GM23338 (cell line): Measurements from ENCODE around the gene SMTNL2. TPM values are rescaled to one million over a fixed set of nuclear protein-coding genes. Genes with fewer than 3 reads are reported as not detected.

ENCODE experiments used
- ATAC-seq: fragments of 200-7000 bp; cut with Tn5 transposase; 3 replicates; pipeline ENCODE4 v1.9.1; 2020
- DNase-seq: peaks from one replicate; pipeline ENCODE4 v3.0.0-alpha.2; 2015; ENCODE audit warnings: low spot score
- H2AFZ ChIP-seq: fragments of 200-600 bp; sonication (generic); 2 replicates; pipeline ENCODE4 v1.8.0; 2016; ENCODE audit warnings: antibody characterized with exemption, mild to moderate bottlenecking, moderate library complexity
- H3F3A ChIP-seq: fragments of 200-600 bp; sonication (generic); replicated peaks from 2 replicates; pipeline ENCODE4 v1.8.0; 2017; ENCODE audit warnings: antibody characterized with exemption, mixed run types, low read depth
- H3K27ac ChIP-seq: fragments of 200-600 bp; sonication (generic); 2 replicates; pipeline ENCODE4 v1.6.1; 2016; ENCODE audit warnings: low read depth
- H3K27me3 ChIP-seq: fragments of 200-600 bp; sonication (generic); 2 replicates; pipeline ENCODE4 v1.8.0; 2016; ENCODE audit warnings: mild to moderate bottlenecking, mixed run types, moderate library complexity; ENCODE audit not compliant: insufficient read depth
- H3K36me3 ChIP-seq: fragments of 200-600 bp; sonication (generic); 2 replicates; pipeline ENCODE4 v1.8.0; 2016; ENCODE audit warnings: mild to moderate bottlenecking; ENCODE audit not compliant: insufficient read depth
- H3K4me1 ChIP-seq: fragments of 200-600 bp; sonication (generic); 2 replicates; pipeline ENCODE4 v1.8.0; 2016; ENCODE audit warnings: mild to moderate bottlenecking, moderate library complexity; ENCODE audit not compliant: insufficient read depth
- H3K4me2 ChIP-seq: fragments of 200-600 bp; sonication (generic); 2 replicates; pipeline ENCODE4 v1.7.1; 2017; ENCODE audit warnings: mixed run types
- H3K4me3 ChIP-seq: fragments of 200-600 bp; sonication (generic); 2 replicates; pipeline ENCODE4 v1.6.1; 2016; ENCODE audit warnings: mixed run types
- H3K79me2 ChIP-seq: fragments of 200-600 bp; sonication (generic); replicated peaks from 2 replicates; pipeline ENCODE4 v1.8.0; 2017; ENCODE audit warnings: mild to moderate bottlenecking; ENCODE audit not compliant: insufficient read depth
- H3K9me2 ChIP-seq: fragments of 200-600 bp; sonication (generic); 2 replicates; pipeline ENCODE4 v1.8.0; 2017; ENCODE audit not compliant: insufficient read depth
- H4K20me1 ChIP-seq: fragments of 200-600 bp; sonication (generic); replicated peaks from 2 replicates; pipeline ENCODE4 v1.8.0; 2017; ENCODE audit warnings: mild to moderate bottlenecking; ENCODE audit not compliant: insufficient read depth
- H3K27ac Mint-ChIP-seq: 2 replicates; pipeline ENCODE4 v1.8.0; 2020; ENCODE audit warnings: inconsistent platforms, mild to moderate bottlenecking, moderate library complexity, mixed read lengths
- H3K27me3 Mint-ChIP-seq: 3 replicates; pipeline ENCODE4 v1.8.0; 2022; ENCODE audit warnings: low read depth, mild to moderate bottlenecking, moderate library complexity, mixed read lengths, inconsistent platforms; ENCODE audit not compliant: insufficient read depth, poor library complexity
- H3K36me3 Mint-ChIP-seq: 3 replicates; pipeline ENCODE4 v1.8.0; 2021; ENCODE audit warnings: low read depth, mild to moderate bottlenecking, inconsistent platforms, moderate library complexity, mixed read lengths
- H3K4me1 Mint-ChIP-seq: 3 replicates; pipeline ENCODE4 v1.8.0; 2020; ENCODE audit warnings: mild to moderate bottlenecking, inconsistent platforms, mixed read lengths
- H3K4me3 Mint-ChIP-seq: 3 replicates; pipeline ENCODE4 v1.8.0; 2021; ENCODE audit warnings: moderate library complexity, mild to moderate bottlenecking, inconsistent platforms, mixed read lengths
- H3K9me3 Mint-ChIP-seq: 3 replicates; pipeline ENCODE4 v1.8.0; 2020; ENCODE audit warnings: moderate library complexity, mild to moderate bottlenecking, inconsistent platforms, mixed read lengths
- CREB1 ChIP-seq: fragments of 250-450 bp; sonication (Bioruptor Pico); IDR thresholded peaks from 2 replicates; pipeline ENCODE4 v1.5.0; 2020; ENCODE audit warnings: low read depth, mild to moderate bottlenecking, moderate library complexity
- EZH2 ChIP-seq: fragments of 200-600 bp; sonication (generic); IDR thresholded peaks from one replicate; pipeline ENCODE4 v1.8.0; 2017; ENCODE audit warnings: antibody characterized with exemption, mild to moderate bottlenecking, low read depth; ENCODE audit not compliant: unreplicated experiment
- EZH2phosphoT487 ChIP-seq: fragments of 200-600 bp; sonication (generic); IDR thresholded peaks from one replicate; pipeline ENCODE4 v1.8.1; 2018; ENCODE audit warnings: antibody characterized with exemption; ENCODE audit not compliant: unreplicated experiment
- ZNF114 ChIP-seq: fragments of 250-450 bp; sonication (Bioruptor Pico); IDR thresholded peaks from 2 replicates; pipeline ENCODE4 v1.5.0; 2020; ENCODE audit warnings: mild to moderate bottlenecking, moderate library complexity
- ZNF331 ChIP-seq: fragments of 250-450 bp; sonication (Bioruptor Pico); IDR thresholded peaks from 2 replicates; pipeline ENCODE4 v1.5.0; 2020; ENCODE audit warnings: low read depth, mild to moderate bottlenecking, moderate library complexity
- polyA plus RNA-seq: library from polyadenylated mRNA; unstranded; fragments of >200 nt; fragmentation: Nextera tagmentation; extraction: Ambion mirVana; gene quantifications from 2 replicates; pipeline ENCODE4 v1.2.1, GENCODE V29; 2016
- total RNA-seq: library from RNA; depleted of rRNA; stranded (reverse); fragments of >200 nt; shearing (Covaris generic); gene quantifications from 2 replicates; pipeline ENCODE4 v1.2.3, GENCODE V29; 2014
- TF ChIP-seq, protein P1 (sequence below): IDR thresholded peaks from one replicate; pipeline ENCODE4 v1.6.1; 2018; ENCODE audit warnings: antibody characterized with exemption; ENCODE audit not compliant: unreplicated experiment

Gene SMTNL2
- total and polyA plus RNA-seq, 2 experiments from 2014 or later: 1.3 to 4.3 TPM

GRCh38 chr17:4553669-4554068 is 30.7 kb upstream of the SMTNL2 start:
- Histone ChIP-seq H3K79me2 (peaks cover 30% of the 10 kb centered on the region), H3K27me3 (no peaks in the 10 kb centered on the region), H3K4me1 (peaks cover 20% of the 10 kb centered on the region), H4K20me1 (peaks cover 11% of the 10 kb centered on the region), H3K27ac (no peak overlapping the region), H3K36me3 (peaks cover 19% of the 10 kb centered on the region), H3K4me2 (peak overlapping the region; percentile 84), H3K9me2 (no peaks in the 10 kb centered on the region), H3K4me3 (peak overlapping the region; percentile 93), H2AFZ (no peak overlapping the region), H3F3A (peaks cover 11% of the 10 kb centered on the region; the same call in 1 of the 2 replicates)
- Mint-ChIP-seq H3K9me3 (no peaks in the 10 kb centered on the region), H3K27ac (no peak overlapping the region), H3K4me1 (peaks cover 28% of the 10 kb centered on the region), H3K27me3 (peaks cover 9% of the 10 kb centered on the region), H3K4me3 (peak overlapping the region; percentile 96), H3K36me3 (peaks cover 64% of the 10 kb centered on the region)
- DNase-seq (no peak), ATAC-seq (no peak)
- TF ChIP-seq EZH2 (no peak), ZNF331 (CRISPR knock-in tag) (no peak)
- TF ChIP-seq, protein P1, sequence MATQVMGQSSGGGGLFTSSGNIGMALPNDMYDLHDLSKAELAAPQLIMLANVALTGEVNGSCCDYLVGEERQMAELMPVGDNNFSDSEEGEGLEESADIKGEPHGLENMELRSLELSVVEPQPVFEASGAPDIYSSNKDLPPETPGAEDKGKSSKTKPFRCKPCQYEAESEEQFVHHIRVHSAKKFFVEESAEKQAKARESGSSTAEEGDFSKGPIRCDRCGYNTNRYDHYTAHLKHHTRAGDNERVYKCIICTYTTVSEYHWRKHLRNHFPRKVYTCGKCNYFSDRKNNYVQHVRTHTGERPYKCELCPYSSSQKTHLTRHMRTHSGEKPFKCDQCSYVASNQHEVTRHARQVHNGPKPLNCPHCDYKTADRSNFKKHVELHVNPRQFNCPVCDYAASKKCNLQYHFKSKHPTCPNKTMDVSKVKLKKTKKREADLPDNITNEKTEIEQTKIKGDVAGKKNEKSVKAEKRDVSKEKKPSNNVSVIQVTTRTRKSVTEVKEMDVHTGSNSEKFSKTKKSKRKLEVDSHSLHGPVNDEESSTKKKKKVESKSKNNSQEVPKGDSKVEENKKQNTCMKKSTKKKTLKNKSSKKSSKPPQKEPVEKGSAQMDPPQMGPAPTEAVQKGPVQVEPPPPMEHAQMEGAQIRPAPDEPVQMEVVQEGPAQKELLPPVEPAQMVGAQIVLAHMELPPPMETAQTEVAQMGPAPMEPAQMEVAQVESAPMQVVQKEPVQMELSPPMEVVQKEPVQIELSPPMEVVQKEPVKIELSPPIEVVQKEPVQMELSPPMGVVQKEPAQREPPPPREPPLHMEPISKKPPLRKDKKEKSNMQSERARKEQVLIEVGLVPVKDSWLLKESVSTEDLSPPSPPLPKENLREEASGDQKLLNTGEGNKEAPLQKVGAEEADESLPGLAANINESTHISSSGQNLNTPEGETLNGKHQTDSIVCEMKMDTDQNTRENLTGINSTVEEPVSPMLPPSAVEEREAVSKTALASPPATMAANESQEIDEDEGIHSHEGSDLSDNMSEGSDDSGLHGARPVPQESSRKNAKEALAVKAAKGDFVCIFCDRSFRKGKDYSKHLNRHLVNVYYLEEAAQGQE: no peak

GRCh38 chr17:4554441-4554996 is 29.8 kb upstream of the SMTNL2 start:
- peaks cover 20% of the 10 kb centered on the region for H3K4me1 ChIP-seq
- TF ChIP-seq CREB1 (CRISPR knock-in tag): no peak
- no peak for TF ChIP-seq EZH2phosphoT487
- no peak for TF ChIP-seq ZNF114 (CRISPR knock-in tag)
- peak overlapping the region; percentile 84 for H3K4me2 ChIP-seq
- Mint-ChIP-seq H3K4me3 (peak overlapping the region; percentile 96), H3K9me3 (no peaks in the 10 kb centered on the region), H3K27ac (peak overlapping the region; percentile 44), H3K4me1 (peaks cover 28% of the 10 kb centered on the region), H3K36me3 (peaks cover 56% of the 10 kb centered on the region), H3K27me3 (peaks cover 9% of the 10 kb centered on the region)
- H4K20me1 ChIP-seq: peaks cover 4% of the 10 kb centered on the region
- H2AFZ ChIP-seq: peak overlapping the region; percentile 23; the same call in 1 of the 2 replicates
- no peaks in the 10 kb centered on the region for H3K27me3 ChIP-seq
- peak; percentile 16 for ATAC-seq
- H3K36me3 ChIP-seq: peaks cover 19% of the 10 kb centered on the region
- peak overlapping the region; percentile 93 for H3K4me3 ChIP-seq
- DNase-seq: no peak
- H3K79me2 ChIP-seq: peaks cover 30% of the 10 kb centered on the region
- H3K9me2 ChIP-seq: no peaks in the 10 kb centered on the region
- no peak overlapping the region for H3K27ac ChIP-seq
- peaks cover 11% of the 10 kb centered on the region; the same call in 1 of the 2 replicates for H3F3A ChIP-seq
